Bronchial epithelial cell (primary cell): ENCODE results near the gene OR4B1. TPM values are rescaled to one million over a fixed set of nuclear protein-coding genes. Genes with fewer than 3 reads are reported as not detected.

ENCODE experiments used
- DNase-seq: peaks from one replicate; pipeline ENCODE4 v3.0.0-alpha.2; 2010; ENCODE audit warnings: low read depth
- FAIRE-seq: peaks from 2 replicates; lab custom pipeline; 2011; peaks lifted over from hg19 to GRCh38; lab: Jason Lieb, UNC
- H3K27me3 ChIP-seq: 2 replicates; pipeline ENCODE4 v1.5.1; 2011; ENCODE audit warnings: low read length; ENCODE audit not compliant: control insufficient read depth, insufficient read depth
- H3K36me3 ChIP-seq: 2 replicates; pipeline ENCODE4 v1.5.1; 2011; ENCODE audit warnings: low read length; ENCODE audit not compliant: control insufficient read depth, insufficient read depth
- H3K4me3 ChIP-seq: 2 replicates; pipeline ENCODE4 v1.5.1; 2011; ENCODE audit warnings: mild to moderate bottlenecking, low read depth, low read length, control low read depth
- total RNA-seq: library from RNA; depleted of rRNA; stranded (reverse); fragments of >200 nt; gene quantifications from 2 replicates; pipeline ENCODE4 v1.2.1, GENCODE V29; 2014
- TF ChIP-seq, protein P1 (sequence below): IDR thresholded peaks from 2 replicates; pipeline ENCODE4 v1.5.1; 2011; ENCODE audit warnings: mild to moderate bottlenecking, moderate library complexity, low read length, control low read depth, inconsistent platforms; ENCODE audit not compliant: insufficient read depth, severe bottlenecking

The OR4B1 gene, protein sequence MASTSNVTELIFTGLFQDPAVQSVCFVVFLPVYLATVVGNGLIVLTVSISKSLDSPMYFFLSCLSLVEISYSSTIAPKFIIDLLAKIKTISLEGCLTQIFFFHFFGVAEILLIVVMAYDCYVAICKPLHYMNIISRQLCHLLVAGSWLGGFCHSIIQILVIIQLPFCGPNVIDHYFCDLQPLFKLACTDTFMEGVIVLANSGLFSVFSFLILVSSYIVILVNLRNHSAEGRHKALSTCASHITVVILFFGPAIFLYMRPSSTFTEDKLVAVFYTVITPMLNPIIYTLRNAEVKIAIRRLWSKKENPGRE
- not detected in 2 replicates for total RNA-seq

GRCh38 chr11:48216510-48216909, at the start of gene OR4B1:
Gene OR4B1 (plus strand): TSS chr11:48216810. CDS start chr11:48216810, 0 bp downstream.
- Histone ChIP-seq H3K27me3 (no peaks in the 10 kb centered on the region), H3K36me3 (no peaks in the 10 kb centered on the region), H3K4me3 (no peak within 1 kb of the TSS)
- FAIRE-seq (no peak), DNase-seq (no peak)
- TF ChIP-seq, protein P1, sequence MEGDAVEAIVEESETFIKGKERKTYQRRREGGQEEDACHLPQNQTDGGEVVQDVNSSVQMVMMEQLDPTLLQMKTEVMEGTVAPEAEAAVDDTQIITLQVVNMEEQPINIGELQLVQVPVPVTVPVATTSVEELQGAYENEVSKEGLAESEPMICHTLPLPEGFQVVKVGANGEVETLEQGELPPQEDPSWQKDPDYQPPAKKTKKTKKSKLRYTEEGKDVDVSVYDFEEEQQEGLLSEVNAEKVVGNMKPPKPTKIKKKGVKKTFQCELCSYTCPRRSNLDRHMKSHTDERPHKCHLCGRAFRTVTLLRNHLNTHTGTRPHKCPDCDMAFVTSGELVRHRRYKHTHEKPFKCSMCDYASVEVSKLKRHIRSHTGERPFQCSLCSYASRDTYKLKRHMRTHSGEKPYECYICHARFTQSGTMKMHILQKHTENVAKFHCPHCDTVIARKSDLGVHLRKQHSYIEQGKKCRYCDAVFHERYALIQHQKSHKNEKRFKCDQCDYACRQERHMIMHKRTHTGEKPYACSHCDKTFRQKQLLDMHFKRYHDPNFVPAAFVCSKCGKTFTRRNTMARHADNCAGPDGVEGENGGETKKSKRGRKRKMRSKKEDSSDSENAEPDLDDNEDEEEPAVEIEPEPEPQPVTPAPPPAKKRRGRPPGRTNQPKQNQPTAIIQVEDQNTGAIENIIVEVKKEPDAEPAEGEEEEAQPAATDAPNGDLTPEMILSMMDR = no peak

GRCh38 chr11:48167380-48167779, 49.2 kb upstream of the OR4B1 start:
- TF ChIP-seq, protein P1 = no peak
- no peak for FAIRE-seq
- H3K36me3 ChIP-seq = no peaks in the 10 kb centered on the region
- H3K27me3 ChIP-seq = no peaks in the 10 kb centered on the region
- no peak overlapping the region for H3K4me3 ChIP-seq
- DNase-seq = no peak

GRCh38 chr11:48168815-48169214, 47.8 kb upstream of the OR4B1 start:
- TF ChIP-seq, protein P1 = no peak
- H3K4me3 ChIP-seq = no peak overlapping the region
- no peak for DNase-seq
- FAIRE-seq = no peak
- no peaks in the 10 kb centered on the region for H3K36me3 ChIP-seq
- no peaks in the 10 kb centered on the region for H3K27me3 ChIP-seq

- FAIRE-seq (no peak), DNase-seq (no peak)
- Histone ChIP-seq H3K4me3 (no peak overlapping the region), H3K36me3 (no peaks in the 10 kb centered on the region), H3K27me3 (no peaks in the 10 kb centered on the region)
- TF ChIP-seq, protein P1 = no peak
These were observed 47.4 kb upstream of the OR4B1 start for GRCh38 chr11:48169259-48169658.

- Histone ChIP-seq H3K27me3 (no peaks in the 10 kb centered on the region), H3K36me3 (no peaks in the 10 kb centered on the region), H3K4me3 (no peak overlapping the region)
- FAIRE-seq = no peak
- TF ChIP-seq, protein P1 = no peak
- no peak for DNase-seq
These were observed 46.9 kb upstream of the OR4B1 start for GRCh38 chr11:48169717-48170116.
